Neural cell (in vitro differentiated cells): ENCODE measurements around the gene PLN. TPM values are rescaled to one million over a fixed set of nuclear protein-coding genes. Genes with fewer than 3 reads are reported as not detected.

Experiments
- H2AFZ ChIP-seq: fragments of 200-600, 300-800 bp; sonication (generic), shearing (Covaris generic); 2 replicates; pipeline ENCODE4 v1.6.0; 2014; ENCODE audit warnings: low read depth, mild to moderate bottlenecking, antibody characterized with exemption, low read length, moderate library complexity
- H3F3A ChIP-seq: fragments of 200-600 bp; shearing (Covaris generic); 2 replicates; pipeline ENCODE4 v1.6.1; 2016; ENCODE audit warnings: mild to moderate bottlenecking, moderate library complexity, mixed read lengths, antibody characterized with exemption, low read length; ENCODE audit not compliant: insufficient read depth, poor library complexity, severe bottlenecking
- H3K27ac ChIP-seq: fragments of 200-600, 300-800 bp; sonication (generic), shearing (Covaris generic); 2 replicates; pipeline ENCODE4 v1.5.1; 2014; ENCODE audit warnings: mild to moderate bottlenecking, low read length, moderate library complexity
- H3K27me3 ChIP-seq: fragments of 300-800, 200-600 bp; sonication (generic), shearing (Covaris generic); 2 replicates; pipeline ENCODE4 v1.6.0; 2014; ENCODE audit warnings: mild to moderate bottlenecking, low read depth, low read length, moderate library complexity; ENCODE audit not compliant: insufficient read depth
- H3K36me3 ChIP-seq: fragments of 300-800, 200-600 bp; sonication (generic), shearing (Covaris generic); 2 replicates; pipeline ENCODE4 v1.5.1; 2014; ENCODE audit warnings: mild to moderate bottlenecking, antibody characterized with exemption, low read length, moderate library complexity; ENCODE audit not compliant: insufficient read depth
- H3K4me2 ChIP-seq: fragments of 300-800, 200-600 bp; sonication (generic), shearing (Covaris generic); 2 replicates; pipeline ENCODE4 v1.6.0; 2014; ENCODE audit warnings: mild to moderate bottlenecking, low read length
- H3K4me3 ChIP-seq: fragments of 300-800, 200-600 bp; sonication (generic), shearing (Covaris generic); 2 replicates; pipeline ENCODE4 v1.5.1; 2014; ENCODE audit warnings: mild to moderate bottlenecking, low read length, moderate library complexity
- H3K79me2 ChIP-seq: fragments of 200-600 bp; shearing (Covaris generic); replicated peaks from 2 replicates; pipeline ENCODE4 v1.6.0; 2014; ENCODE audit warnings: mild to moderate bottlenecking, low read length, moderate library complexity; ENCODE audit not compliant: insufficient read depth
- H3K9ac ChIP-seq: fragments of 300-800, 200-600 bp; sonication (generic), shearing (Covaris generic); 2 replicates; pipeline ENCODE4 v1.6.1; 2016; ENCODE audit warnings: mild to moderate bottlenecking, low read length, mixed read lengths
- H3K9me2 ChIP-seq: fragments of 200-600 bp; shearing (Covaris generic); 2 replicates; pipeline ENCODE4 v1.6.1; 2016; ENCODE audit warnings: mild to moderate bottlenecking, low read length, mixed read lengths; ENCODE audit not compliant: insufficient read depth
- H3K9me3 ChIP-seq: fragments of 200-600, 300-800 bp; sonication (generic), shearing (Covaris generic); 2 replicates; pipeline ENCODE4 v1.6.1; 2016; ENCODE audit warnings: mild to moderate bottlenecking, mixed run types, low read length, moderate library complexity, mixed read lengths
- H4K20me1 ChIP-seq: fragments of 200-600 bp; shearing (Covaris generic); 2 replicates; pipeline ENCODE4 v1.6.1; 2016; ENCODE audit warnings: mild to moderate bottlenecking, mixed run types; ENCODE audit not compliant: insufficient read depth
- CTCF ChIP-seq: fragments of 450-650 bp; IDR thresholded peaks from 2 replicates; pipeline ENCODE4 v1.5.1; 2014; ENCODE audit warnings: antibody characterized with exemption, mild to moderate bottlenecking, moderate library complexity; ENCODE audit not compliant: poor library complexity, severe bottlenecking
- EP300 ChIP-seq: fragments of 450-650 bp; conservative IDR thresholded peaks from 2 replicates; pipeline ENCODE4 v1.6.1; 2014; ENCODE audit warnings: antibody characterized with exemption, mild to moderate bottlenecking, moderate library complexity; ENCODE audit not compliant: poor library complexity, severe bottlenecking
- EZH2 ChIP-seq: fragments of 200-600, 300-800 bp; shearing (Covaris generic), sonication (generic); IDR thresholded peaks from 2 replicates; pipeline ENCODE4 v1.6.1; 2014; ENCODE audit warnings: antibody characterized with exemption, low read length, borderline replicate concordance, mild to moderate bottlenecking; ENCODE audit not compliant: insufficient read depth, poor library complexity, severe bottlenecking
- MXI1 ChIP-seq: fragments of 450-650 bp; conservative IDR thresholded peaks from 2 replicates; pipeline ENCODE4 v1.6.1; 2014; ENCODE audit warnings: antibody characterized with exemption, mild to moderate bottlenecking; ENCODE audit not compliant: poor library complexity, severe bottlenecking
- POLR2AphosphoS5 ChIP-seq: IDR thresholded peaks from 2 replicates; pipeline ENCODE4 v1.6.1; 2012
- RAD21 ChIP-seq: fragments of 450-650 bp; conservative IDR thresholded peaks from 2 replicates; pipeline ENCODE4 v1.6.1; 2014; ENCODE audit warnings: antibody characterized with exemption, mild to moderate bottlenecking, moderate library complexity
- REST ChIP-seq: IDR thresholded peaks from 2 replicates; pipeline ENCODE4 v1.6.1; 2012; ENCODE audit warnings: borderline replicate concordance
- SMC3 ChIP-seq: fragments of 450-650 bp; conservative IDR thresholded peaks from 2 replicates; pipeline ENCODE4 v1.6.1; 2014; ENCODE audit warnings: antibody characterized with exemption, mild to moderate bottlenecking, moderate library complexity; ENCODE audit not compliant: poor library complexity
- TAF1 ChIP-seq: IDR thresholded peaks from 2 replicates; pipeline ENCODE4 v1.6.1; 2012; ENCODE audit warnings: low read depth
- polyA plus RNA-seq: library from polyadenylated mRNA; depleted of rRNA; stranded (reverse); fragments of >200 nt; gene quantifications from 2 replicates; pipeline ENCODE4 v1.2.3, GENCODE V29; 2014

PLN gene
- polyA plus RNA-seq, 1 donor from 2014 or later, result not detected

GRCh38 chr6:118554698-118555097 is 6.6 kb downstream of the PLN start:
- Histone ChIP-seq H3K4me2 (no peak overlapping the region), H3K27me3 (no peaks in the 10 kb centered on the region), H3K9me3 (no peaks in the 10 kb centered on the region), H3K27ac (no peak overlapping the region), H3F3A (no peaks in the 10 kb centered on the region), H2AFZ (no peak overlapping the region), H3K9me2 (no peaks in the 10 kb centered on the region), H4K20me1 (no peaks in the 10 kb centered on the region), H3K79me2 (peaks cover 15% of the 10 kb centered on the region), H3K9ac (no peak overlapping the region), H3K36me3 (no peaks in the 10 kb centered on the region), H3K4me3 (no peak overlapping the region)
- no peak for TF ChIP-seq EZH2
- no peak for TF ChIP-seq SMC3
- TF ChIP-seq POLR2AphosphoS5, result no peak
- TF ChIP-seq CTCF, result no peak
- TF ChIP-seq MXI1, result no peak
- no peak for TF ChIP-seq RAD21
- TF ChIP-seq EP300, result no peak
- no peak for TF ChIP-seq REST
- TF ChIP-seq TAF1, result no peak

GRCh38 chr6:118558464-118559217 is 10.5 kb downstream of the PLN start:
- no peaks in the 10 kb centered on the region for H3F3A ChIP-seq
- no peak overlapping the region for H3K4me2 ChIP-seq
- no peak for TF ChIP-seq SMC3
- TF ChIP-seq REST, result no peak
- TF ChIP-seq POLR2AphosphoS5, result no peak
- TF ChIP-seq MXI1, result no peak
- TF ChIP-seq CTCF, result no peak
- no peak for TF ChIP-seq TAF1
- no peaks in the 10 kb centered on the region for H3K9me3 ChIP-seq
- H3K27me3 ChIP-seq, result no peaks in the 10 kb centered on the region
- peaks cover 27% of the 10 kb centered on the region for H3K79me2 ChIP-seq
- H3K36me3 ChIP-seq, result no peaks in the 10 kb centered on the region
- no peak overlapping the region for H3K9ac ChIP-seq
- no peaks in the 10 kb centered on the region for H3K9me2 ChIP-seq
- no peak overlapping the region for H3K4me3 ChIP-seq
- H3K27ac ChIP-seq, result no peak overlapping the region
- no peaks in the 10 kb centered on the region for H4K20me1 ChIP-seq
- no peak overlapping the region for H2AFZ ChIP-seq
